HuH-7 (cell line): ENCODE results near the gene SHMT2.

ENCODE experiments used
- DNase-seq: peaks from one replicate; pipeline ENCODE4 v3.0.0; 2011; ENCODE audit warnings: low spot score

Gene SHMT2

DNA sequence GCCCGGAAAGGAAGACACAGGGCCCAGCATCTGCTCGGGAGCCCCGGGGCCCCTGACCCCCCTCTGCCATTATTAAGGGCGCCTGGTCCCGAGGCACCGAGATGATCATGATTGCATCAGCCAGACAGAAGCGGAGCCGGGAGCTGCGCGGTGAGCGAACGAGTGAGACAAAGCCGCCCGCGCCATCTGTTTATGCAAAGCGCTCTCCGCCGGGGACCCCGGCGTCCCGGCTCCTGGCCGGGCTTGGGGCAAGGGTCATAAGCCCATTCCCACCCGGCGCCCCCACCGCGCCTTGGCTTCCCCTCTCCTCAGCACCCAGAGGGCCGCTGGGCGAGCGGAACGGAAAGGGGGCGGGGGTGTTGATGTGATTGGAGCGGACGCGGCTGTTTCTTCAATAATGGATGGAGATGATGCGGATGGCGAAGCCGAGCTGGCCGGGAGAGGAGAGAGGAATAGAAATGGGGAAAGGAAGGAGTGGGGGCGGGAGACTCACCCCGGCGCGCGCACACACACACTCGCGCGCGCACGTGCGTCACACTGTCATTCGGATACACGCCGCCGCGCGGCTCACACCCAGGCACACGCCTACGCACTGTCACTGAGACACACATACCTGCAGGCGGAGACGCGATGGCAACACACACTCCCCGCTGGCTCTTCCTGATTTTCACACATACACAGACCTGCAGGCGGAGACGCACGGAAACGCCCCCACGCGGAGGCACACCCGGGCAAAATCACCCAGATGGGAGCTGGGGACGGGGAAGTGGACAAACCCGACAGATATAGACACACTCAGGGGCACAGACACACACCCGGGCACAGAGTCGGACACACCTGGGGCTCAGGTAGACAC is 10.8 kb downstream of the SHMT2 start:
- DNase-seq: peak; percentile 70

DNA sequence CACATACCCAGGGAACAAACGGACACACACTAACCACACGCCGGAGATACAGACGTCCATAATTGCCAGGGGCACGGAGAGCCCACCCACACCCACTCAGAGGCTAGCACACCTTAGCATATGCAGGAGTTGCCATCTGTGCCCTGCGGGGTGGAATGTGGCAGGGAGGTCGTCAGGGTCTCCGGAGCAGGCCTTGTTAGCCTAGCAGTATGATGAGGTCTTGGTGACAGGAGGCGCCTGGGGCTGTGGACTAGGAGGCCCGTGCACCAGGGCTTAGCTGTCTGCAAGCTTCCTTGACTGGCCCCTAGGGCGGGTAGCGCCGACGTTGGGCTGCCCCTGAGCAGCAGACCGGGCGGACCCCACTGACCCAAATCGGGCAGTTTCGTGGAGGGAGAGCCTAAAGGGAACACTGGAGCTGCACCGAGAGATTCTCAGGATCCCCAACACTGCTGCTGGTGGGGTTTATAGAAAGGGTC is 11.5 kb downstream of the SHMT2 start:
- peak; percentile 79 for DNase-seq

DNA sequence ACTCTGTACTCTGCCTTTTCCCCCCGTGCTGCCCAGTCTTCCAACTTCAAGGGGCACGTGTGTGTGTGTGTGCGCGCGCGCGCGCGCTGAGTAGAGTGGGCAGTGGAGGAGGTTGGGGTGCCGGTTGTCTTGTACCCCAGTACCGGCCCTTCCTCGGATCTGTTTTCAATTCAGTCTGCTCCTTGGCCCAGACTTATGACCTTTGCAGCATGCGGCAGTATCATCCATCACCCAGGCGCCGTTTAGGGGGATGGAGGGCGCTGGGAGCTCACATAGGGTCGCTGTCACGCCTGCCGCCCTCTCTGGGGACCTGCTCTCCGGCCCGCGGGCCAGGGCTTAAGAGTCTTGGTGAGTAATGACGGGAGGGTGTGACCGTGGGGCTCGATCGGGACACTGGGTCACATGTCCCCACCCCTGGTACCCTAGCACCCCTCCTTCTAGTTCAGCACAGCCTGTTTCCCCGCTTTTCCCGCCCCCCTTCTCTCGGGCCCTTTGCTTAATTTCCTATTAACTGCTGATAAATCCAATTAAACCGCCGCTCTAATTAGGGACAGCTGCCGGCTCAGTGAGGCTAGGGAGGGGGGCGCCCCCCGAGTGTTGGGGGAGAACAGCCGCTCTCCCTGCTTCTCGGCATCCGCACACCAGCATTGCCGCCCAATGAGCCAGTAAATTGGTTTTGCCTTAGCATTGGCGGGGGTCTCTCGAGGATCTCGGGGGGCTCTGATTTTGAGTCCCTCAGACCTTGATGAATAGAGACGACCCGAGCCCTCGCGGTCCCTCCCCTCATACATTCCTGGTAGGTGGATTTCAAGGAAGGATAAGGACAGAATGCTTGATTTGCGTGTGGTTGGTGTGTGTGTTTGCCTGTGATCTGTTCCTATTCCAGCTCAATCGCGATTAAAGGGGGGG is 12.1 kb downstream of the SHMT2 start:
- DNase-seq: no peak

GRCh38 chr12:57242329-57242690 is 12.8 kb downstream of the SHMT2 start:
- DNase-seq: no peak

DNA sequence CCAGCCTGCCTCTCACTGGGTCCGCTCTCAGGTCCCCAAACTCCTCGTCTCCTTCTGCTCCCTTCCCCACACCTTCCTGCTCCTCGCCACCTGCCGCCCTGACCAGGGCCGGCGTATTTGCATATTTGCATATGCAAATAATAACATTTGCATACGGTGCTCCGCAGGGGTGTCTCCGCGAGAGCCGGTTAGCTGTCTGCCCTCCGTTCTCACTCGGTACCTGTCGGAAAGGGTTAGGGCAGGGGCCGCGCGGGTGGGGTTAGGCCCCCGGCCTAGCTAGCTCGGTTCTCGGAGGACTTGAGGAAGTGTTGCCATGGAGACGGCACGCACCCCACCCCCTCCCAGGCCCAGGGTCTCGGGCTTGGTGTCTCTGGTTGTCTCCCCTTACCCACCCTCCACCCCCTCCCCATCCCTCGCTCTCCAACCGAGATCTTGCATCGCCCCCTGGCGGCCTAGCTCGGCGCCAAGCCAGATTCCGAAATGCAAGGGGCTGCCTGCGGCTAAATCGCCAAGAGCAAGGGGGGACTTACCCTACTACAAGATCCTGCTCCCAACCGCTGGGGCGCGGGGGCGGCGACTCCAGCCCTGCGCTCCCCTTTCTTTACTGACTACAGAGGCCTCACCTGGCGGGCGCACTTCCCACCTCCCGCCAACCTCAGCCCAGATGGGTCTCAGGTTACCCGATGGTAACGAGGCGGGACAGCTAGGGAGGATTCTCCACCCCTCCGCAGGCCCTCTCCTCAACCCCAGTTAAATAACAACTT is 13.4 kb downstream of the SHMT2 start:
- peak; percentile 86 for DNase-seq

GRCh38 chr12:57243521-57244311 is 14.2 kb downstream of the SHMT2 start:
- DNase-seq: peak; percentile 82

- DNase-seq: no peak
Measured at GRCh38 chr12:57244312-57244696, 14.8 kb downstream of the SHMT2 start.

DNA sequence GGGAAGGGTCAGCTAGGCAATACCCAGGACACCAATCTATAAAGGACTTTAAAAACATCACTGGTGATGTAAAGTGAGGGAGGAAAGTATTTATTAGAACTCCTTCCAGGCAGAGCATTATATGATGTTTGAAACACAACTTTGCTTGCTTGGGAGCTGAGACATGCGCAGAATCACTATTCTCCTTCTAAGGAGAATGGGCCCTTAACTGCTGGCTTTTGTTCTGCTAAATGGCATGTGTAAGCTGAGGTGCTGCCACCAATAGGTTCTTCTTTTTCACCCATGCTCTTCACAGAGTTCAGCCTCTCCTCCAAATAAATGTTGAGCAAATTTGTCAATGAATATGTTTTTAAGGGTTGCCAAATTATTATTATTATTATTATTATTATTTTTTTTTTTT is 17.5 kb downstream of the SHMT2 start:
- no peak for DNase-seq

GRCh38 chr12:57248934-57249742 is 19.6 kb downstream of the SHMT2 start:
- DNase-seq: no peak

DNA sequence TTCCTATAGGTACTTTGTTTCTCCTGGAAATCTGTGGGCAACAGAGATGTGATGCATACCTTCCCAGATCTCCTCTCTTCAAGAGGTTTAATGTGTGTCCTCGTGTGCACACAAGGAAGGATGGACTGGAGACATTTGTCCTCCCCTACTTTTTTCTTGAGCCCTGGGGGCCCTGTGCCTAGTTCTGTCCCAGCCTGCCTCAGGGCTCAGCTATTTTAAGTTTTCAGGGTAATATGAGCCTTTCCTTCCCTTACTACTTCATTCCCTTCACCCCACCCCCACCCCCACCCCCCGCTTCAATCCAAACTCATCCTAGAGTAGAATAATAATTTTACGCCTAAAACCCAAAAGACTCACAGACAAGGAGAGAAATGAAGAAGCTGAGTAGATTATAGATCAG is 21.0 kb downstream of the SHMT2 start:
- no peak for DNase-seq

DNA sequence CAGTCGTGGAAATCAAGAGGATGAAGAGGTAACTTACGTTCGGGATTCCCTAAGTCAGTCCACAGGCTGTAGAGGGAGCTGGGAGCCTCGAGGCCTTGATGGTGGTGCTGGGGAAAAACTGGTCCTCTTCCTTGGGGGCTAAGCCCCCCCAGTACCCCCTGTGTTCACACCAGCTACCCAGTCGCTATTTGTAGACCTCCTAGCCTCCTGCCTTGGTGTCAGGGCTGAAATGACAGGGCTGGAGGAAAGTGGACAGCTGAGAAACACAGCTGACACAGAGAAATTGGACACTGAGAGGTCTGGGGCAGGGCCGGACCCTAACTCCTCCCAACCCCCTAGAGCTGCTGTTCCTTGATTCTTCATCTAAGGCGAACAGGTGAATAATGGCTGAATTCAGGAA is 21.4 kb downstream of the SHMT2 start, which contains the start of gene STAC3:
Gene STAC3 (minus strand): TSS at position 232 of the 400 bp plus-strand sequence. CDS start 1,551 bp downstream, outside the sequence.
- DNase-seq: no peak

- no peak for DNase-seq
Measured at GRCh38 chr12:57254506-57255280, 25.2 kb downstream of the SHMT2 start.

GRCh38 chr12:57255916-57256315 is 26.4 kb downstream of the SHMT2 start:
- DNase-seq: no peak

- no peak for DNase-seq
Measured at GRCh38 chr12:57258977-57259970, 29.8 kb downstream of the SHMT2 start.

- no peak for DNase-seq
Measured at GRCh38 chr12:57260366-57260765, 30.9 kb downstream of the SHMT2 start.

DNA sequence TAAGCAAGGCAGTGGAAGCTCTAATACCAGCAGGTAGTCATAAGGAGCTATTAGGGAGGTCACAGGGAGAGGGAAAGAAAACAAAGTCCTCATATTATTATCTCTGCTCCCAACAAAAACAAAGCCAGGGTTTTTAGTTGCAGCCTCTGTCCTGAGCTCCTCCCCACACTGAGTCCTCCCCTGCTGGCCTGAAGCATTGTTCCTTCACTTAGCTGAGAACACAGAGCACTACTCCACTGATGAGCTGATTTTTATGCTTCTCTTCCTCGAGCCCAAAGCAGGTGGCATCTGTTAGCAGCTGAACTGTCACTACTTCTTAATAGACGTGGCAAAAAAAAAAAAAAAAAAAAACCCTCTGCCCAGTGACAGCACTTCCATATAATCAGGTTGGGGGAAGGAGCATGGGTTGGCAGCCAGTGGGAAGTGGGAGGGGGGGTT is 31.9 kb downstream of the SHMT2 start:
- no peak for DNase-seq

DNA sequence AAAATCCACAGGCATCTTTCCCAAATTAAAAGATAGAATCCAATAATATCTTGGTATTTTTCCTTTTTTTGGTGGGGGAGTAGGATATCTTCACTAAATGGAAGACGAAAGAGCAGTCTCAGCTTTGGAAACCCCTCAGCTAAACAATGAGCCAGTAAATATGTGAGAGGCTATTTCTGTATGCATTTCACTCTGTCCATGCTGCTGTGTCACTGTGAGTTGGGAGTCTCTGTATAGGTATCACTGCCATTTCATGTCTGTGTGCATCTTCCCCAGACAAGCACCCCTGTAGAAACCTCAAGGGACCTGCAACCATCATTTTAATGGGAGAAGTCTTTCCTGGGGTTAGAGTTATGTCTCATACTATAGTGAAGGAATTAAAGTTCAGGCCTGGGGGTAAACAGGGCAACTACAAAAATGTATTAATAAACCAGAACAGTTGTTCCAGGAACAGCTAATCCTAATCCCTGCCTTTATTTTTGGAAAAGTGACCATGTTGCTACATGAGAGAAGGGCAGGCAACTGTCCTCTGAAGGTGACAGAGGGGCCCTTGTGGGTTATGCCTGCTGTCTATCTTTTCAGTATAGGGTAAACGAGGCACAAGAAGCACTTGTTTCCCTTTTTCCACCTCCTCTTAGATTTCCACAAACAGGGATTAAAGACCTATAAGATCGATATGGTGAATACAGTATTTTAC is 32.8 kb downstream of the SHMT2 start:
- no peak for DNase-seq

GRCh38 chr12:57263096-57263495 is 33.6 kb downstream of the SHMT2 start:
- DNase-seq: no peak
